Adrenal gland (tissue), 5 donors: ENCODE results near the gene SLC6A3.

ENCODE experiments used
- CTCF ChIP-seq, 6 experiments: fragments of 450-650 bp in 4 of 6; fragments of 200-600 bp in 2 of 6; sonication (generic) in 1 of 6; IDR thresholded peaks; 1 replicate in 5 of 6; 2 replicates in 1 of 6; pipeline versions ENCODE4 v1.5.1 to v1.8.0; 2016 to 2021; ENCODE audit warnings: antibody characterized with exemption in 6 of 6, mild to moderate bottlenecking in 2 of 6, moderate library complexity in 1 of 6
- POLR2A ChIP-seq, 2 donors: fragments of 450-650 bp; IDR thresholded peaks; one replicate each; pipeline ENCODE4 v1.6.1; 2017; ENCODE audit warnings: antibody characterized with exemption in 2 of 2, mild to moderate bottlenecking in 2 of 2, moderate library complexity in 1 of 2
- donor health status: DM: no; HTN: no; CAD: no.

- TF ChIP-seq POLR2A (IDR thresholded peaks at IDR 0.05) (no peak), CTCF (IDR thresholded peaks at IDR 0.05) (no peak)
These were observed 2.6 kb upstream of the SLC6A3 start for GRCh38 chr5:1447671-1448361.
